K562 (cell line): ENCODE data around the gene GPM6B. TPM values are rescaled to one million over a fixed set of nuclear protein-coding genes. Genes with fewer than 3 reads are reported as not detected.

ENCODE experiments used
- ATAC-seq: fragments of 200-7000 bp; cut with Tn5 transposase; 3 replicates; pipeline ENCODE4 v1.9.1; 2020; ENCODE audit warnings: moderate library complexity
- BruUV-seq: library from RNA; stranded (reverse); fragments of 400-500 nt; replicated peaks from 2 replicates; lab custom pipeline; 2021; lab: Mats Ljungman, UMichigan
- CTCF ChIA-PET: fragments of 300-600 bp; formaldehyde crosslinking; extraction: SDS; loops from one replicate; lab custom pipeline; 2021; ENCODE audit warnings: low intra/inter-chr PET ratio; lab: Yijun Ruan, JAX
- POLR2A ChIA-PET: fragments of 300-600, 350-650 bp; sonication (Branson Sonifier 250); formaldehyde crosslinking; extraction: SDS; loops from one replicate; lab custom pipeline; 2021; ENCODE audit warnings: antibody characterized with exemption, inconsistent platforms; lab: Yijun Ruan, JAX
- DNase-seq, 4 experiments: peaks; one replicate each; pipeline versions ENCODE4 v3.0.0 to v3.0.0-alpha.2; 2011 to 2018; ENCODE audit warnings: low spot score in 3 of 4, mixed read lengths in 3 of 4; ENCODE audit errors: extremely low read depth in 1 of 4
- FAIRE-seq: peaks from 2 replicates; lab custom pipeline; 2011; peaks lifted over from hg19 to GRCh38; lab: Jason Lieb, UNC
- H2AFZ ChIP-seq: 2 replicates; pipeline ENCODE4 v1.6.0; 2011; ENCODE audit warnings: low read depth, low read length, control low read depth, inconsistent platforms
- H3K27ac ChIP-seq: fragments of 200-600 bp; 3 replicates; pipeline ENCODE4 v1.8.0; 2011; ENCODE audit warnings: low read depth, mild to moderate bottlenecking, control low read depth, inconsistent platforms, low read length, moderate library complexity, mixed read lengths; ENCODE audit errors: extremely low read depth
- H3K27me3 ChIP-seq, 2 experiments: fragments of 300-600 bp in 1 of 2; 2 replicates in 1 of 2; 3 replicates in 1 of 2; pipeline versions ENCODE4 v1.6.0 to v1.8.0; 2011; ENCODE audit warnings: inconsistent platforms in 2 of 2, low read length in 2 of 2, mild to moderate bottlenecking in 1 of 2, mixed read lengths in 1 of 2, moderate library complexity in 1 of 2; ENCODE audit not compliant: control insufficient read depth in 2 of 2, insufficient read depth in 2 of 2
- H3K36me3 ChIP-seq: fragments of 300-600 bp; 3 replicates; pipeline ENCODE4 v1.8.0; 2011; ENCODE audit warnings: mild to moderate bottlenecking, low read length, inconsistent platforms; ENCODE audit not compliant: control insufficient read depth, insufficient read depth
- H3K4me1 ChIP-seq, 2 experiments: fragments of 200-600 bp in 1 of 2; replicated peaks in 1 of 2; 2 replicates in 1 of 2; 3 replicates in 1 of 2; pipeline versions ENCODE4 v1.5.1 to v1.8.0; 2011; ENCODE audit warnings: inconsistent platforms in 2 of 2, low read length in 2 of 2, mild to moderate bottlenecking in 1 of 2, mixed read lengths in 1 of 2, moderate library complexity in 1 of 2; ENCODE audit not compliant: control insufficient read depth in 2 of 2, insufficient read depth in 2 of 2
- H3K4me2 ChIP-seq: 2 replicates; pipeline ENCODE4 v1.6.1; 2011; ENCODE audit warnings: low read length, control low read depth, inconsistent platforms, mixed read lengths; ENCODE audit not compliant: insufficient read depth
- H3K4me3 ChIP-seq: fragments of 200-600 bp; sonication (generic), shearing (Covaris generic); 2 replicates; pipeline ENCODE4 v1.5.1; 2016; ENCODE audit warnings: control low read depth, inconsistent platforms
- H3K79me2 ChIP-seq: fragments of 200-600 bp; 3 replicates; pipeline ENCODE4 v1.8.0; 2011; ENCODE audit warnings: low read length, inconsistent platforms; ENCODE audit not compliant: control insufficient read depth, insufficient read depth
- H3K9ac ChIP-seq, 2 experiments: 2 replicates each; pipeline versions ENCODE4 v1.6.0 to v1.6.1; 2011; ENCODE audit warnings: low read depth in 2 of 2, low read length in 2 of 2, control low read depth in 1 of 2, inconsistent platforms in 1 of 2, mild to moderate bottlenecking in 1 of 2, mixed read lengths in 1 of 2; ENCODE audit not compliant: insufficient read depth in 1 of 2
- H3K9me1 ChIP-seq: one replicate; pipeline ENCODE4 v1.6.0; 2011; ENCODE audit warnings: inconsistent platforms, mild to moderate bottlenecking, low read length, moderate library complexity; ENCODE audit not compliant: control insufficient read depth, insufficient read depth
- H3K9me3 ChIP-seq: replicated peaks from 2 replicates; pipeline ENCODE4 v1.5.1; 2011; ENCODE audit warnings: low read depth, low read length, inconsistent platforms; ENCODE audit not compliant: control insufficient read depth, insufficient read depth
- H4K20me1 ChIP-seq: replicated peaks from 2 replicates; pipeline ENCODE4 v1.6.1; 2011; ENCODE audit warnings: low read length, inconsistent platforms, mixed read lengths; ENCODE audit not compliant: control insufficient read depth, insufficient read depth
- FUS ChIP-seq: fragments of 200-400 bp; formaldehyde crosslinking; optimal IDR thresholded peaks from 2 replicates; pipeline ENCODE3; 2017; ENCODE audit warnings: low read depth, low read length
- WGBS: fragments of 100-300 bp; shearing (Covaris generic); methylation state at CpG from one replicate; pipeline ENCODE4 v1.1.6; 2016; ENCODE audit warnings: low coverage, mixed read lengths; ENCODE audit not compliant: insufficient coverage; ENCODE audit errors: missing lambda C conversion rate; 5-methylcytosine and 5-hydroxymethylcytosine counted together
- in situ Hi-C: fragments of 300-500 bp; cut with MboI; formaldehyde crosslinking; loops from 4 replicates; pipeline ENCODE4 v1.15.0; 2018; ENCODE audit warnings: inconsistent platforms, mixed read lengths
- intact Hi-C: fragments of 100-400 bp; cut with micrococcal nuclease; formaldehyde crosslinking; loops from 2 replicates; pipeline ENCODE4 v1.14.2; 2022
- polyA plus RNA-seq, 8 experiments: library from polyadenylated mRNA; depleted of rRNA in 4 of 8; stranded (reverse) in 5 of 8; unstranded in 3 of 8; fragments of >200 nt; fragmentation: Nextera tagmentation in 2 of 8; fragmentation: Illumina TruSeq in 1 of 8; extraction: Ambion mirVana in 2 of 8; extraction: Trizol in 1 of 8; gene quantifications; 2 replicates each; pipeline versions ENCODE4 v1.2.1 to v1.2.3, GENCODE V29; 2011 to 2014; ENCODE audit warnings: inconsistent platforms in 1 of 8, missing spikeins in 1 of 8
- total RNA-seq, 7 experiments: library from RNA; depleted of rRNA in 6 of 7; stranded (reverse); fragments of >200 nt in 6 of 7; fragmentation: Illumina TruSeq in 2 of 7; extraction: Trizol in 2 of 7; gene quantifications; 2 replicates each; pipeline versions ENCODE4 v1.2.1 to v1.2.3, GENCODE V29; 2011 to 2021; ENCODE audit warnings: low replicate concordance in 1 of 7
- TF ChIP-seq, protein P1 (sequence below), 2 experiments: fragments of 450-650 bp; IDR thresholded peaks; 2 replicates each; pipeline ENCODE4 v1.6.1; 2018; ENCODE audit warnings: mild to moderate bottlenecking in 2 of 2, low read depth in 1 of 2; ENCODE audit not compliant: partially characterized antibody in 2 of 2

The GPM6B gene
- total and polyA plus RNA-seq, 9 of the 15 experiments (the other 6 are each of a cell fraction or from before 2014, with no cell fraction given): 0.14 to 0.32 TPM; not detected in 7

DNA sequence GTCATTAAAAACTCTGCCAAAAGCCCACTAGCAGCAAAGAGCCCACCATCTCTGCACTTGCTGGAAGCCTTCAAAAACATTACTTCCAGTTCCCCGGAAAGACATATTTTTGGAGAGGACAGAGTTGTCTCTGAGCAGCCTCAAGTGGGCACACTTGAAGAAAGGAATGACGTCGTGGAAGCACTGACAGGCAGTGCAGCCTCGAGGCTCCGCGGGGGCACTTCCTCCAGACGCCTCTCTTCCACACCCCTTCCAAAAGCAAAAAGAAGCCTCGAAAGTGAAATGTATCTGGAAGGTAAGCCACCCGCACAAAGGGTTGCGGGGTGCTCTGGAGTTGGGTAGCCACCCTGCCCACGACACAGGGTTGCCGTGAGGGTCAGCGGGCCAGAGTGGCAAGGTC, 56.5 kb downstream of the GPM6B start:
- CTCF ChIA-PET: interaction anchor here (0.7 kb wide), 1 partner anchor 1691 kb away, joined by 4 read pairs; no protein-coding TSS in a partner anchor
- FAIRE-seq: no peak

More for the DNA sequence above, 56.5 kb downstream of the GPM6B start:
- 88% methylated on average over 10 of the region's 13 CpGs for WGBS
- Histone ChIP-seq H3K36me3 (peaks cover 79% of the 10 kb centered on the region), H3K4me2 (no peak overlapping the region), H2AFZ (no peak overlapping the region), H3K4me3 (no peak overlapping the region), H3K27ac (no peak overlapping the region), H3K79me2 (no peaks in the 10 kb centered on the region), H3K9me3 (no peaks in the 10 kb centered on the region), H4K20me1 (no peaks in the 10 kb centered on the region), H3K9me1 (no peaks in the 10 kb centered on the region), H3K27me3 (no peaks in the 10 kb centered on the region), H3K4me1 (no peaks in the 10 kb centered on the region), H3K9ac (no peak overlapping the region)
- in situ Hi-C loops (loop anchor here (10.0 kb wide), 1 partner anchor 274 kb away; no protein-coding TSS in a partner anchor), intact Hi-C loops (no loop called here)
- ATAC-seq (no peak), DNase-seq (no peak)
- TF ChIP-seq, protein P1, sequence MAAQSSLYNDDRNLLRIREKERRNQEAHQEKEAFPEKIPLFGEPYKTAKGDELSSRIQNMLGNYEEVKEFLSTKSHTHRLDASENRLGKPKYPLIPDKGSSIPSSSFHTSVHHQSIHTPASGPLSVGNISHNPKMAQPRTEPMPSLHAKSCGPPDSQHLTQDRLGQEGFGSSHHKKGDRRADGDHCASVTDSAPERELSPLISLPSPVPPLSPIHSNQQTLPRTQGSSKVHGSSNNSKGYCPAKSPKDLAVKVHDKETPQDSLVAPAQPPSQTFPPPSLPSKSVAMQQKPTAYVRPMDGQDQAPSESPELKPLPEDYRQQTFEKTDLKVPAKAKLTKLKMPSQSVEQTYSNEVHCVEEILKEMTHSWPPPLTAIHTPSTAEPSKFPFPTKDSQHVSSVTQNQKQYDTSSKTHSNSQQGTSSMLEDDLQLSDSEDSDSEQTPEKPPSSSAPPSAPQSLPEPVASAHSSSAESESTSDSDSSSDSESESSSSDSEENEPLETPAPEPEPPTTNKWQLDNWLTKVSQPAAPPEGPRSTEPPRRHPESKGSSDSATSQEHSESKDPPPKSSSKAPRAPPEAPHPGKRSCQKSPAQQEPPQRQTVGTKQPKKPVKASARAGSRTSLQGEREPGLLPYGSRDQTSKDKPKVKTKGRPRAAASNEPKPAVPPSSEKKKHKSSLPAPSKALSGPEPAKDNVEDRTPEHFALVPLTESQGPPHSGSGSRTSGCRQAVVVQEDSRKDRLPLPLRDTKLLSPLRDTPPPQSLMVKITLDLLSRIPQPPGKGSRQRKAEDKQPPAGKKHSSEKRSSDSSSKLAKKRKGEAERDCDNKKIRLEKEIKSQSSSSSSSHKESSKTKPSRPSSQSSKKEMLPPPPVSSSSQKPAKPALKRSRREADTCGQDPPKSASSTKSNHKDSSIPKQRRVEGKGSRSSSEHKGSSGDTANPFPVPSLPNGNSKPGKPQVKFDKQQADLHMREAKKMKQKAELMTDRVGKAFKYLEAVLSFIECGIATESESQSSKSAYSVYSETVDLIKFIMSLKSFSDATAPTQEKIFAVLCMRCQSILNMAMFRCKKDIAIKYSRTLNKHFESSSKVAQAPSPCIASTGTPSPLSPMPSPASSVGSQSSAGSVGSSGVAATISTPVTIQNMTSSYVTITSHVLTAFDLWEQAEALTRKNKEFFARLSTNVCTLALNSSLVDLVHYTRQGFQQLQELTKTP (IDR thresholded peaks at IDR 0.05; ENCODE audit: low read depth in 1 of 2, partially characterized antibody in 2 of 2): no peak
- no peak for TF ChIP-seq FUS
- POLR2A ChIA-PET: no interaction called here
- no TSS peak for BruUV-seq
